Peyer's patch (tissue), 4 donors: ENCODE results near the gene CEBPB. TPM values are rescaled to one million over a fixed set of nuclear protein-coding genes. Genes with fewer than 3 reads are reported as not detected.

ENCODE experiments used
- DNase-seq, 3 donors: peaks; one replicate each; pipeline ENCODE4 v3.0.0-alpha.2; 2017 to 2019
- H3K27ac ChIP-seq, 4 donors: fragments of 200-600 bp; sonication (generic); one replicate each; pipeline ENCODE4 v1.5.1; 2016 to 2019
- H3K27me3 ChIP-seq, 2 donors: fragments of 200-600 bp; sonication (generic); one replicate each; pipeline ENCODE4 v1.5.1; 2019
- H3K36me3 ChIP-seq, 3 donors: fragments of 200-600 bp; sonication (generic); one replicate each; pipeline ENCODE4 v1.5.1; 2016 to 2019
- H3K4me1 ChIP-seq, 4 donors: fragments of 200-600 bp; sonication (generic); one replicate each; pipeline ENCODE4 v1.5.1; 2016 to 2019
- H3K4me3 ChIP-seq, 4 donors: fragments of 200-600 bp; sonication (generic); 1 replicate in 3 of 4; 2 replicates in 1 of 4; pipeline ENCODE4 v1.5.1; 2016 to 2019; ENCODE audit warnings: mild to moderate bottlenecking in 1 of 4
- H3K9me3 ChIP-seq, 4 donors: fragments of 200-600 bp; sonication (generic); one replicate each; pipeline ENCODE4 v1.5.1; 2016 to 2019; ENCODE audit warnings: mild to moderate bottlenecking in 1 of 4
- CTCF ChIP-seq, 6 experiments: fragments of 450-650 bp in 4 of 6; fragments of 200-600 bp in 2 of 6; sonication (generic) in 1 of 6; IDR thresholded peaks; one replicate each; pipeline ENCODE4 v1.5.1; 2017 to 2019; ENCODE audit warnings: antibody characterized with exemption in 6 of 6, mild to moderate bottlenecking in 3 of 6, moderate library complexity in 1 of 6
- POLR2A ChIP-seq, 2 donors: fragments of 450-650 bp; IDR thresholded peaks; one replicate each; pipeline ENCODE4 v1.5.1; 2017; ENCODE audit warnings: antibody characterized with exemption in 2 of 2, mild to moderate bottlenecking in 2 of 2, moderate library complexity in 2 of 2
- total RNA-seq, 4 donors: library from RNA; depleted of rRNA; stranded (reverse); fragments of >200 nt; gene quantifications; one replicate each; pipeline ENCODE4 v1.1.0, GENCODE V29; 2016

The CEBPB gene
- total RNA-seq, 4 donors from 2014 or later = 13.8 to 41.3 (median 27.8) TPM

DNA sequence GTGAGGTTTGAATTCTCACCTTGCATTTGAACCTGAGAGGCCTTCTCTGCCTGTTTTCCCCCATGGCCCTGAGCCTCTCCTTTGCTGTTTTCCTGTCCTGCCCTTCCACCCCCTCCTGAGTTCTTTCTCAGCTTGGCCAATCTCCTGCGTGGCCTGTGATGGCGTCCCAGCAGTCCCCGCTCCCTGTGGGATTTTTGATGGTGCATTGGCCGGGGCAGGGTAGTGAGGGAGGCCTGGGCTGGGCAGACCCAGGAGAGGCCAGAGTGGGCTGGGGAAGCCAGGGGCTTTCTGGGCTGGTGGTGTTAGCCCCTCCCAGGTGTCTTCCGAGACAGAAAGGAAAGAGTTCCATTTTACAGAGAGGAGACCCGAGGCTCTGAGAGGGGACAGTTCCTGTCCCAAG lies 6.3 kb downstream of the CEBPB start:
- TF ChIP-seq CTCF (IDR thresholded peaks at IDR 0.05) = no peak
- no peak for TF ChIP-seq POLR2A (IDR thresholded peaks at IDR 0.05)

GRCh38 chr20:50197463-50198179 lies 7.0 kb downstream of the CEBPB start:
- Histone ChIP-seq H3K4me1 (peaks cover 0 to 24% (median 7%) of the 10 kb centered on the region in 4 donors), H3K27ac (no peak overlapping the region), H3K27me3 (no peaks in the 10 kb centered on the region), H3K9me3 (no peaks in the 10 kb centered on the region), H3K36me3 (peaks cover 0 to 22% (median 0%) of the 10 kb centered on the region in 3 donors), H3K4me3 (no peak overlapping the region)
- DNase-seq = no peak
- no peak for TF ChIP-seq POLR2A (IDR thresholded peaks at IDR 0.05)
- no peak for TF ChIP-seq CTCF (IDR thresholded peaks at IDR 0.05)

More for the DNA sequence above, 6.3 kb downstream of the CEBPB start:
- H3K9me3 ChIP-seq = no peaks in the 10 kb centered on the region
- no peak overlapping the region for H3K27ac ChIP-seq
- peaks cover 0 to 22% (median 0%) of the 10 kb centered on the region in 3 donors for H3K36me3 ChIP-seq
- H3K27me3 ChIP-seq = no peaks in the 10 kb centered on the region
- peaks cover 0 to 24% (median 8%) of the 10 kb centered on the region in 4 donors for H3K4me1 ChIP-seq
- no peak overlapping the region for H3K4me3 ChIP-seq
- no peak for DNase-seq

DNA sequence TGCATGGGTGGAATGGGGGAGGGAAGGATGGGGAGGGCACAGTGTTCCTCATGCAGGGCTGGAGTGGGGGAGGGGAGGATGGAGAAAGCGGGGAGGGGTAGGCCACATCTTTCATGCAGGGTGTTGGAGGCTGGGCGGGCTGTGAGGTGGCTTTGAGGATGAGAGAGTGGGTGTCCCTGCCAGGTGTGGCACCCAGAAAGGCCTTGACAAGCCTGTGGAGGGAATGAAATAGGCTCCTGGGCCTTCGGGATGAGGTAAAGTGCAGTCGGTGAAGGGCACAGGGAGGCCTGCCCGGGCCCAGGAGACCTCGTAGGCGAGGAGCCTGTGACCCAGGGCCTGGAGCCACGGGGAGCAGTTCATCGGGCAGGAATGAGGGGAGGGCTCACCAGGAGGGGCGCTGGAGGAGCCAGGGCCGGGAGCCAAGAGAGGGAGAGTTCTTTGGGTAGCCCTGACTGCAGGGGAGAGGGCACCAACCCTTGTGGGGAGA lies 7.6 kb downstream of the CEBPB start:
- H3K27me3 ChIP-seq = no peaks in the 10 kb centered on the region
- peaks cover 0 to 22% (median 4%) of the 10 kb centered on the region in 4 donors for H3K4me1 ChIP-seq
- TF ChIP-seq CTCF (IDR thresholded peaks at IDR 0.05) = no peak
- no peak for TF ChIP-seq POLR2A (IDR thresholded peaks at IDR 0.05)
- H3K27ac ChIP-seq = no peak overlapping the region
- H3K9me3 ChIP-seq = no peaks in the 10 kb centered on the region
- H3K4me3 ChIP-seq = no peak overlapping the region
- peaks cover 0 to 19% (median 0%) of the 10 kb centered on the region in 3 donors for H3K36me3 ChIP-seq
- no peak for DNase-seq

DNA sequence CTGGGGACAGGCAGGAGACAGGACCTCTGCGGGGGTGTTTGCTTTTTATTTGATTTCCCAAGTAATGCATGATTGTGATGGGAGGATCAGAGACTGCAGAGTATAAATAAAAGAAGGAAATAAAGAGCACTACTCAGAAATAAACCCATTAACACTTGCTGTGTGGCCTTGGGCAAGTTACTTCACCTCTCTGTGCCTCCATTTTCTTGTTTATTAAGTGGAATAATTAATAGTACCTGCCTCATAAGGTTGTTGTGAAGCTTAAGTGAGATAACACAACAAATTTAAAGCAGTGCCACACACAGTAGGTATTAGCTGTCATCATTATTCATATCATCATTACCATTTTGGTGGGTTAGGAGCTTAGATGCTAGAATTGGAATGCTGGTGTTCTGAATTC lies 8.1 kb downstream of the CEBPB start:
- H3K9me3 ChIP-seq = no peaks in the 10 kb centered on the region
- peaks cover 0 to 14% (median 0%) of the 10 kb centered on the region in 3 donors for H3K36me3 ChIP-seq
- no peak for DNase-seq
- peaks cover 0 to 17% (median under 1%) of the 10 kb centered on the region in 4 donors for H3K4me1 ChIP-seq
- TF ChIP-seq CTCF (IDR thresholded peaks at IDR 0.05) = no peak
- TF ChIP-seq POLR2A (IDR thresholded peaks at IDR 0.05) = no peak
- no peak overlapping the region for H3K4me3 ChIP-seq
- no peaks in the 10 kb centered on the region for H3K27me3 ChIP-seq
- H3K27ac ChIP-seq = no peak overlapping the region

- H3K27me3 ChIP-seq = no peaks in the 10 kb centered on the region
- no peaks in the 10 kb centered on the region for H3K9me3 ChIP-seq
- DNase-seq = no peak
- H3K36me3 ChIP-seq = peaks cover 0 to 6% (median 0%) of the 10 kb centered on the region in 3 donors
- TF ChIP-seq CTCF (IDR thresholded peaks at IDR 0.05) (no peak), POLR2A (IDR thresholded peaks at IDR 0.05) (no peak)
- H3K4me1 ChIP-seq = peaks cover 0 to 8% (median 0%) of the 10 kb centered on the region in 4 donors
- no peak overlapping the region for H3K27ac ChIP-seq
- no peak overlapping the region for H3K4me3 ChIP-seq
Measured at GRCh38 chr20:50199703-50200102, 9.1 kb downstream of the CEBPB start.
